Stomach smooth muscle (tissue), 2 donors: Measurements from ENCODE around the gene GSK3A.

Experiments used
- H3K27ac ChIP-seq: one replicate; pipeline ENCODE4 v1.7.0; 2013; ENCODE audit warnings: mild to moderate bottlenecking, low read length, inconsistent platforms
- H3K27me3 ChIP-seq, 2 donors: one replicate each; pipeline ENCODE4 v1.7.0; 2013; ENCODE audit warnings: low read length in 2 of 2; ENCODE audit not compliant: insufficient read depth in 2 of 2, control insufficient read depth in 1 of 2
- H3K36me3 ChIP-seq, 2 donors: one replicate each; pipeline ENCODE4 v1.7.0; 2013; ENCODE audit warnings: low read length in 2 of 2; ENCODE audit not compliant: control insufficient read depth in 2 of 2, insufficient read depth in 2 of 2
- H3K4me1 ChIP-seq: one replicate; pipeline ENCODE4 v1.7.0; 2013; ENCODE audit warnings: low read length; ENCODE audit not compliant: control insufficient read depth, insufficient read depth
- H3K4me3 ChIP-seq, 2 donors: one replicate each; pipeline ENCODE4 v1.7.0; 2013; ENCODE audit warnings: low read length in 2 of 2
- H3K9ac ChIP-seq, 2 donors: one replicate each; pipeline ENCODE4 v1.7.0; 2013; ENCODE audit warnings: low read length in 2 of 2, mild to moderate bottlenecking in 1 of 2
- H3K9me3 ChIP-seq, 2 donors: one replicate each; pipeline ENCODE4 v1.7.0; 2013; ENCODE audit warnings: low read length in 2 of 2; ENCODE audit not compliant: control insufficient read depth in 2 of 2
- donor health status: healthy.
- donor health status: Pancreatic carcinoma.

Gene GSK3A

GRCh38 chr19:42206871-42207755, 35.3 kb downstream of the GSK3A start:
- Histone ChIP-seq H3K4me3 (no peak overlapping the region), H3K36me3 (peaks cover 39 to 59% of the 10 kb centered on the region in 2 donors), H3K9me3 (no peaks in the 10 kb centered on the region), H3K27me3 (no peaks in the 10 kb centered on the region), H3K9ac (no peak overlapping the region), H3K4me1 (no peaks in the 10 kb centered on the region), H3K27ac (no peak overlapping the region)

DNA sequence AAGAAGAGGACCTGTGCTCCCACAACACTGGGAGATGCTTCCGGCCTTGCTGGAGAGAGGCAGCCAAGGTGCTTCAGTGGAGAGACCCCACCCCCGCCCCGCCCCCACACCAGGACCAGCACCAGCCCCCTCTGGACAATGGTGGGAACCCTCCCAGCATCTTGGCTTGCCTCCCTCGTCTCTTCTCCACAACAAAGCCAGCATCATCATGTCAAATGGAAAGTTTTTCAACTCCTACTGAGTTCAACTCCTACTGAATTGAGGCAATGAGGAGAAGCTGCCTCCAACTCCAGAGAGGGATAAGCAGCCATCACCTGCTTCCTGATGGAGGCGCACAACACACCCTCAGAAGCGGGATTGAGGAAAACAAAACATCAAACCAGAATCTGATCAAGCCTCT, 37.7 kb downstream of the GSK3A start:
- H3K4me3 ChIP-seq = no peak overlapping the region
- H3K9ac ChIP-seq = no peak overlapping the region
- H3K4me1 ChIP-seq = no peaks in the 10 kb centered on the region
- no peaks in the 10 kb centered on the region for H3K27me3 ChIP-seq
- H3K36me3 ChIP-seq = peaks cover 44 to 71% of the 10 kb centered on the region in 2 donors
- H3K27ac ChIP-seq = no peak overlapping the region
- no peaks in the 10 kb centered on the region for H3K9me3 ChIP-seq

DNA sequence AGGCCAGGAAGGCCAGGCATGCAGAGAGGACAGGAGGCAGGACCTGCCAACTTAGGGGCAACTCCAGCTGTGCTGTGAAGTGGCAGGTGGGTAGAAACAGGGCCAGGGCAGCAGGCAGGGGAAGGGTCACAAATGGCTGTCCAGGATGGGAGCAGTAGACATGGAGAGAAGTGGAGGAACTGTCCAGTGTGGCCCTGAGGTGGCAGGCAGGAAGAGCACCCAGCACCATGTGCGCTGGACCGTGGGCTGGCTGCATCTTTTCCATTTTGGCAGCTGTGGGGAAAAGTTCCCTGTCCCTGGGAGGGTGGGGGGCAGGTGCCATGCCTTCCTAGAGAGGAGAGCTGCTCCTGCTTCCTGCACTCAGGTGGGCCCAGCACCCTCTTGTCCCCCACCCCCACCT, 38.7 kb downstream of the GSK3A start:
- Histone ChIP-seq H3K36me3 (peaks cover 43 to 71% of the 10 kb centered on the region in 2 donors), H3K4me1 (no peaks in the 10 kb centered on the region), H3K9me3 (no peaks in the 10 kb centered on the region), H3K9ac (no peak overlapping the region), H3K4me3 (no peak overlapping the region), H3K27ac (no peak overlapping the region), H3K27me3 (no peaks in the 10 kb centered on the region)

DNA sequence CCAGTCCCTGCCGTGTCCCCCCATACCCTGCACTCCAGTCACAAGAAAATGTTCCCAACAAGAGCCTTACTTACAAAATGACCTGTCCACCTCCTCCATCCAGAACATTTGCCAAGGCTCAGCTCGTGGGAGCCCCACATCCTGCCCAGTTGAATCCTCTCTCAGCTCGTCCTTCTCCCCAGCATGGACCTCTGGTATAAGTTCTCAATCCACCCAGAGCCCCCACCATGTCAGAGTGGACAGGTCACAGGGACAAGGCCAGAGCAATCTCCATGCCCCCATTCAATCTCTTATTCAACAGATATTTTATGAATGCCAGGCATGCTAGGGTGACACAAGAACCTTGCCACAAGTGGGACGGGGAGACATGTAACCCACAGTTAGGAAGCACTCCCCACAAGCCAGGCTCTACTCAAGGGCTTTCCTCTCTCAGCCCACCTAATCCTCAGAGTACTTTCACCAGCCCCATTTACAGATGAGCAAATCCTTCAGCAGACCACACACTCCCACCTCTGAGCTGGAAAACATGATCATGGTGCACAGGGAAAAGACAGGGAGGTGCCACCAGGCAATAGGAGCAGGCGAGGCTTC, 40.0 kb downstream of the GSK3A start:
- H3K4me1 ChIP-seq = no peaks in the 10 kb centered on the region
- no peak overlapping the region for H3K9ac ChIP-seq
- H3K27ac ChIP-seq = no peak overlapping the region
- H3K9me3 ChIP-seq = no peaks in the 10 kb centered on the region
- H3K36me3 ChIP-seq = peaks cover 40 to 66% of the 10 kb centered on the region in 2 donors
- no peak overlapping the region for H3K4me3 ChIP-seq
- H3K27me3 ChIP-seq = no peaks in the 10 kb centered on the region

DNA sequence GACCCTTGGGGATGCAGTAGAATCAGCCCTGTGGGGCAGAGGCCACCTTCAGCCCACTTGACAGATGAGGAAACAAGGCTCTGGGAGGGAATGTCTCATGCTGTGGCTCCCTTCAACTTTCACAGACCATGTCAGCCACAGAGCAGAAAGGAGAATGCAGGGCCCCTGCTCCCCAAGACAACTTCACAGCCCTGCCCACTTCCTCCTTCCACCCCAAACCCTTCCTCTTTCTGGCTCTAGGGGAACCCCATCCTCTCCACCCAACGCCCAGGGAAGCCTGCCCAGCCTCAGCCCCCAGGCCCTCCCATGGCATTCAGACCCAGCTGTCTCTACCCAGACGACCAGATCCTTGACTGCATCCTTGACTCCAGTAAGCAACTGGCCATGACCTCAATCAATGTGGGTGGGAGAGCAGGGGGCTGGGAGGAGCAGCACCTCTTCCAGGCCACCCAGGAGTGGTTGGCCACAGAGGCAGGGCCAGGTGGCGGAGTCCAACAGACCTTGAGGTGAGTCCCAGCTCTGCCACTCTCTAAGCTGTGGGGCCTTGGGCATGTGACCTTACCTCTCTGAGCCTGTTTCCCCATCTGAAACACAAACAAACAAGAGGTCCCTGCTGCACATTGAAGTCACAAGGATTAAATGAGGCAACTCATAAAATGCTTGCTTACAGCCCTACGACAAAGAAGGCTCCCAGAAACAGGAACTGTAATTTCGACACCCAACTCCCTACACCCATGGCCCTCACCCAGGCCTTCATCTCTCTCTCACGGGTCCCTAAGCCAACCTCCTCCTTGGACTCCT, 40.7 kb downstream of the GSK3A start:
- peaks cover 37 to 62% of the 10 kb centered on the region in 2 donors for H3K36me3 ChIP-seq
- no peaks in the 10 kb centered on the region for H3K27me3 ChIP-seq
- H3K9ac ChIP-seq = no peak overlapping the region
- H3K9me3 ChIP-seq = no peaks in the 10 kb centered on the region
- no peak overlapping the region for H3K27ac ChIP-seq
- H3K4me1 ChIP-seq = no peaks in the 10 kb centered on the region
- no peak overlapping the region for H3K4me3 ChIP-seq

DNA sequence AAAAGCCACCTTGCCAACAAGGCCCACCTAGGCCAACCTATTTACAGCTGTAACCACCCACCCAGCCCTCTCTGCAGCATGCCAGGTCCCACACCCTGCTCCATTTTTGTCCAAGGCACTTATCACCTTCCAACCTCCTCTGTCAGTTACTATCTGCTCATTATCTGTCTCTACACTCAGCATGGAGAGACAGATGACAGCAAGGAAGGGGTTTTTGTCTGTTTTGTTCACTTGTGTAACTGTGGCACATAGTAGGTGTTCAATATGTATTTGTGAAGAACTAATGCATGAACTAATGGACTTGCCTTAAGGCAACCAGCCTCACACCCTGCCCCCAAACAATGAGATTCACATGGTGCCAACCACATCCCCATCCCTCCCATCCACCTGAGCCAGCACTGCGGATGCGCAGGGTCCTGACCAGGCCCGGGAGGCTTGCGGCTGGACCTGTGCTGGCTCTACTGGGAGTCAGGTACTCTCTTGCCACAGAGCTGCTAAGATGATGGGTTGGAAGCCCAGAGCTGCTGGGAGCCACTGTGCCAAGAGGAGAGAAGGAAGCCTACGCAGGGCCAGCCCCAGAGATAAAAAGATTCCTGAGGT, 42.2 kb downstream of the GSK3A start:
- Histone ChIP-seq H3K9me3 (no peaks in the 10 kb centered on the region), H3K36me3 (peaks cover 32 to 54% of the 10 kb centered on the region in 2 donors), H3K27me3 (no peaks in the 10 kb centered on the region), H3K4me1 (no peaks in the 10 kb centered on the region), H3K4me3 (no peak overlapping the region), H3K27ac (no peak overlapping the region), H3K9ac (no peak overlapping the region)

- Histone ChIP-seq H3K36me3 (peaks cover 32 to 51% of the 10 kb centered on the region in 2 donors), H3K9ac (no peak overlapping the region), H3K4me3 (no peak overlapping the region), H3K27me3 (no peaks in the 10 kb centered on the region), H3K4me1 (no peaks in the 10 kb centered on the region), H3K9me3 (no peaks in the 10 kb centered on the region), H3K27ac (no peak overlapping the region)
Measured at GRCh38 chr19:42199440-42200115, 42.8 kb downstream of the GSK3A start.

- H3K27ac ChIP-seq = no peak overlapping the region
Measured at GRCh38 chr19:42198676-42199439, 43.5 kb downstream of the GSK3A start.

DNA sequence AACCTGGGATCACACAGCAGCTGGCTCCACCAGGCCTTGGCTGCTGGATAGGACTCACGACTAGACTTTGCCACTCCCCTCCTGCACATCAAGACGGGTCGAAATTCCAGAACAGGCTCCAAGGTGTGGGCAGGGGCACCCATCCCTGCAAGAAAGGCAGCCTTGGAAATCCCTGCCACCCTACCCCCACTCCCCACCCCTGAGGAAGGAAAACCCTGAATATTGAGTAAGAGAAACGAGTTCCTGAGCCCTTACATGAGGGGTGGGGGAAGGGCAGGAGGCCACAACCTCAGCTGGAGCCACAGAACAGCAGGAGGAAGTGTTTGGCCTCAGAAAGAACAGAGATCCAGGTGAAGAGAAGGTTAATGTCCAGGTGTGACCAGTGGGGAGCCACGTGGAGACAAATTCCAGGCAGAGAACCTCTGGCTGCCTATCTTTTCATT, 45.0 kb downstream of the GSK3A start:
- Histone ChIP-seq H3K4me3 (no peak overlapping the region), H3K4me1 (no peaks in the 10 kb centered on the region), H3K27ac (no peak overlapping the region), H3K9me3 (peaks cover 0 to 5% of the 10 kb centered on the region in 2 donors), H3K9ac (no peak overlapping the region), H3K27me3 (no peaks in the 10 kb centered on the region), H3K36me3 (peaks cover 17 to 34% of the 10 kb centered on the region in 2 donors)

More at GRCh38 chr19:42198676-42199439, 43.5 kb downstream of the GSK3A start:
- Histone ChIP-seq H3K9me3 (no peaks in the 10 kb centered on the region), H3K9ac (no peak overlapping the region), H3K27me3 (no peaks in the 10 kb centered on the region), H3K36me3 (peaks cover 27 to 46% of the 10 kb centered on the region in 2 donors), H3K4me3 (no peak overlapping the region), H3K4me1 (no peaks in the 10 kb centered on the region)
